Loucy (cell line): ENCODE data around the gene TFPT.

ENCODE experiments used
- H2AFZ ChIP-seq: fragments of 200-600 bp; sonication (generic); 2 replicates; pipeline ENCODE4 v1.6.0; 2016; ENCODE audit warnings: antibody characterized with exemption, mild to moderate bottlenecking, low read length, moderate library complexity
- H3F3A ChIP-seq: fragments of 200-600 bp; 2 replicates; pipeline ENCODE4 v1.6.0; 2016; ENCODE audit warnings: antibody characterized with exemption, low read depth, mild to moderate bottlenecking
- H3K27me3 ChIP-seq: fragments of 200-600 bp; sonication (generic); 2 replicates; pipeline ENCODE4 v1.6.1; 2014; ENCODE audit warnings: low read length, mild to moderate bottlenecking; ENCODE audit not compliant: insufficient read depth, poor library complexity, severe bottlenecking
- H3K36me3 ChIP-seq: fragments of 200-600 bp; sonication (generic); 2 replicates; pipeline ENCODE4 v1.6.1; 2016; ENCODE audit warnings: low read length; ENCODE audit not compliant: insufficient read depth
- H3K4me1 ChIP-seq: fragments of 200-600 bp; sonication (generic); 2 replicates; pipeline ENCODE4 v1.5.1; 2014; ENCODE audit warnings: low read length, mild to moderate bottlenecking; ENCODE audit not compliant: insufficient read depth, poor library complexity, severe bottlenecking
- H3K4me2 ChIP-seq: fragments of 200-600 bp; sonication (generic); 2 replicates; pipeline ENCODE4 v1.6.0; 2014; ENCODE audit warnings: antibody characterized with exemption, low read length, low read depth, mild to moderate bottlenecking; ENCODE audit not compliant: poor library complexity, severe bottlenecking
- H3K4me3 ChIP-seq: fragments of 200-600 bp; sonication (generic); 2 replicates; pipeline ENCODE4 v1.5.1; 2014; ENCODE audit warnings: low read length, mild to moderate bottlenecking, mixed read lengths; ENCODE audit not compliant: poor library complexity, severe bottlenecking
- H3K79me2 ChIP-seq: fragments of 200-600 bp; sonication (generic); 2 replicates; pipeline ENCODE4 v1.6.1; 2014; ENCODE audit warnings: low read length; ENCODE audit not compliant: insufficient read depth
- H3K9ac ChIP-seq: fragments of 200-600 bp; sonication (generic); 2 replicates; pipeline ENCODE4 v1.6.0; 2014; ENCODE audit warnings: mild to moderate bottlenecking, low read depth, low read length, moderate library complexity; ENCODE audit not compliant: poor library complexity, severe bottlenecking
- H3K9me2 ChIP-seq: fragments of 200-600 bp; sonication (generic); replicated peaks from 2 replicates; pipeline ENCODE4 v1.6.1; 2016; ENCODE audit warnings: low read depth, low read length, mixed read lengths
- H3K9me3 ChIP-seq: fragments of 200-600 bp; sonication (generic); 2 replicates; pipeline ENCODE4 v1.6.1; 2014; ENCODE audit warnings: mild to moderate bottlenecking, antibody characterized with exemption, low read length, low read depth; ENCODE audit not compliant: insufficient read depth
- H4K20me1 ChIP-seq: fragments of 200-600 bp; sonication (generic); 2 replicates; pipeline ENCODE4 v1.6.0; 2014; ENCODE audit warnings: antibody characterized with exemption, low read length, mild to moderate bottlenecking; ENCODE audit not compliant: insufficient read depth, poor library complexity, severe bottlenecking
- EZH2phosphoT487 ChIP-seq: fragments of 200-600 bp; IDR thresholded peaks from 2 replicates; pipeline ENCODE4 v1.6.1; 2018; ENCODE audit warnings: antibody characterized with exemption, mild to moderate bottlenecking, moderate library complexity, borderline replicate concordance
- TF ChIP-seq, protein P1 (sequence below): fragments of 200-600 bp; sonication (generic); conservative IDR thresholded peaks from 2 replicates; pipeline ENCODE4 v1.5.1; 2014; ENCODE audit warnings: mild to moderate bottlenecking, antibody characterized with exemption, low read length

Gene TFPT

DNA sequence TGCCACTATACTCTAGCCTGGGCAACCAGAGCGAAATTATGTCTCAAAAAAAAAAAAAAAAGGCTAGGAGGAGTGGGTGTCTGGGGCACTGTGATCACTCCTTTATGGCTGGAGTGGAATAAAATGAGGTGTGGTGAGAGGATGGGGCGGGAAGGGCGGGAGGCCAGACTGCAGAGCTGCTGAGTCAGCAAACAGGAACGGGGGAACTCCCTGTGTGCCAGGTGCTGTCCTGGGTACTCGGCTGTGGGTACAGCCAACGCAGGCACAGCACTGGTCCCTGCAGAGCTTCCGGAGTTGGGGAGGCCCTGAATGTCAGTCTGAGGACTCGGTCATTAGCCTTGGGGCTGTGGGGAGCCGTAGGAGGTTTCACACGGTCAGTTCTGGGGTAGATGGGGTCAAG, 5.8 kb upstream of the TFPT start:
- H3K9me3 ChIP-seq = no peaks in the 10 kb centered on the region
- peaks cover 43% of the 10 kb centered on the region; the same call in 1 of the 2 replicates for H3K36me3 ChIP-seq
- H3K9ac ChIP-seq = no peak overlapping the region
- H3F3A ChIP-seq = no peaks in the 10 kb centered on the region
- H3K27me3 ChIP-seq = no peaks in the 10 kb centered on the region
- no peak overlapping the region for H2AFZ ChIP-seq
- peaks cover 12% of the 10 kb centered on the region for H3K4me1 ChIP-seq
- no peak overlapping the region for H3K4me2 ChIP-seq
- no peaks in the 10 kb centered on the region for H4K20me1 ChIP-seq
- no peaks in the 10 kb centered on the region for H3K9me2 ChIP-seq
- peaks cover 14% of the 10 kb centered on the region for H3K79me2 ChIP-seq
- TF ChIP-seq, protein P1, sequence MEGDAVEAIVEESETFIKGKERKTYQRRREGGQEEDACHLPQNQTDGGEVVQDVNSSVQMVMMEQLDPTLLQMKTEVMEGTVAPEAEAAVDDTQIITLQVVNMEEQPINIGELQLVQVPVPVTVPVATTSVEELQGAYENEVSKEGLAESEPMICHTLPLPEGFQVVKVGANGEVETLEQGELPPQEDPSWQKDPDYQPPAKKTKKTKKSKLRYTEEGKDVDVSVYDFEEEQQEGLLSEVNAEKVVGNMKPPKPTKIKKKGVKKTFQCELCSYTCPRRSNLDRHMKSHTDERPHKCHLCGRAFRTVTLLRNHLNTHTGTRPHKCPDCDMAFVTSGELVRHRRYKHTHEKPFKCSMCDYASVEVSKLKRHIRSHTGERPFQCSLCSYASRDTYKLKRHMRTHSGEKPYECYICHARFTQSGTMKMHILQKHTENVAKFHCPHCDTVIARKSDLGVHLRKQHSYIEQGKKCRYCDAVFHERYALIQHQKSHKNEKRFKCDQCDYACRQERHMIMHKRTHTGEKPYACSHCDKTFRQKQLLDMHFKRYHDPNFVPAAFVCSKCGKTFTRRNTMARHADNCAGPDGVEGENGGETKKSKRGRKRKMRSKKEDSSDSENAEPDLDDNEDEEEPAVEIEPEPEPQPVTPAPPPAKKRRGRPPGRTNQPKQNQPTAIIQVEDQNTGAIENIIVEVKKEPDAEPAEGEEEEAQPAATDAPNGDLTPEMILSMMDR = no peak
- TF ChIP-seq EZH2phosphoT487 = no peak
- no peak overlapping the region for H3K4me3 ChIP-seq

DNA sequence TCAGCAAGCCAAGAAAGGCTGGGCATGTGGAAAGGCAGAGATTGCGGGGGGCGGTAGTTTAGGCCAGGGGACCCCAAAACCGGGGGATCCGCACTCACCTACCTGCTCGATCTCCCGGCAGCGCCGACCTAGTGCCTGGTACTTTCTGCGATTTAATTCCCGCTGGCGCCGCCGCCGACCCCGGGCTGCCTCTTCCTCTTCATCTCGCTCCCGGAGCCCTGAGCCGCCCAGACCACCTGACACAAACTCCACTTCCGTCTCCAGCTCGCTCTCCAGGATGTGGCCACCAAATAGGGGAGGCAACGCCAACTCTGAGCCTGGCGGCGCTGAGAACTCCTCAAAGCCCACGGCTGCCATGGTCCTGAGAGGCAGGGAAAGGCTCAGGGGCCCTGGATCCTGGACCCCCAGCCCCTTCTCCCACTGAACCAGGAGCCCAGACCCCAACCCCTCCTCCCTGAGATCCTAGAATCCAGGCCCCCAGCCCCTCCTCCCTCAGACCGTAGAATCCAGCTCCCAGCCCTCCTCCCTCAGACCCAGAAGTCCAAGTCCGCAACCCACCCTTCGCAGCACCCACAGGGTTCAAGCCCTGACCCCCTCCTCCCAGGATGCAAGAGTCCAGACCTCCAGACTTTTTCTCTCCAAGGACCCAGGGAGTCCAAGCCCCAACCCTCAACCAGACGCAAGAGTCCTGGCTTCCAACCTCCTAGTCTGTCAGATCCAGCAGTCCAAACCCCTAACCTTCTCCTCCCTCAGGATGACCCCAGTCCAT, 933 bp downstream of the TFPT start:
- H3F3A ChIP-seq = no peaks in the 10 kb centered on the region
- H3K9ac ChIP-seq = peak overlapping the region; percentile 91
- peak overlapping the region; percentile 78 for H3K4me2 ChIP-seq
- H3K27me3 ChIP-seq = no peaks in the 10 kb centered on the region
- peaks cover 10% of the 10 kb centered on the region; the same call in 1 of the 2 replicates for H3K36me3 ChIP-seq
- no peaks in the 10 kb centered on the region for H3K9me2 ChIP-seq
- peaks cover 44% of the 10 kb centered on the region for H3K79me2 ChIP-seq
- peak overlapping the region; percentile 93 for H2AFZ ChIP-seq
- peaks cover 20% of the 10 kb centered on the region for H3K4me1 ChIP-seq
- peaks cover 8% of the 10 kb centered on the region for H4K20me1 ChIP-seq
- peak overlapping the region; percentile 90 for H3K4me3 ChIP-seq
- no peak for TF ChIP-seq EZH2phosphoT487
- TF ChIP-seq, protein P1 = no peak
- no peaks in the 10 kb centered on the region for H3K9me3 ChIP-seq

DNA sequence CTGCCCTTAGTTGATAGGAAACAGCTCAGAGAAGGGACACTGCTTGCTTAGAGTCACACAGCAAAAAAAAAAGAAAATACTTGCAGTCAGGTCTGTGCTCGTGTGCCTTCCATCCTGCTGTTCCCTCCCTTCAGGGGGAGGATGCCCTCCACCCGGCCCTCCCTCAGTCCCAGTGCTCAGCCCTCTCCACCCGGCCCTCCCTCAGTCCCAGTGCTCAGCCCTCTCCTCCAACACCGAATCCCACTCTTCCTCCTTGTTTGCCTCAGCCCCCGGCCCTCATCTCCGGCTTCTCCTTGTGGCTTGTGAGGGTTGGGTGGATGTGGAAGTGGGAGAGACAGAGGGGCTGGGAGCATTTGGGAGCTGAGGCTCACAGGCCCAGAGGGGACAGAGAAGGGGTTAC, 5.8 kb downstream of the TFPT start:
- H3K4me2 ChIP-seq = no peak overlapping the region
- H3F3A ChIP-seq = no peaks in the 10 kb centered on the region

More for the DNA sequence above, 5.8 kb downstream of the TFPT start:
- Histone ChIP-seq H3K27me3 (no peaks in the 10 kb centered on the region), H2AFZ (no peak overlapping the region), H3K9me3 (no peaks in the 10 kb centered on the region), H3K36me3 (peaks cover 42% of the 10 kb centered on the region; the same call in 1 of the 2 replicates), H3K4me3 (no peak overlapping the region), H3K79me2 (peaks cover 35% of the 10 kb centered on the region), H4K20me1 (peaks cover 8% of the 10 kb centered on the region), H3K4me1 (peaks cover 8% of the 10 kb centered on the region), H3K9me2 (no peaks in the 10 kb centered on the region), H3K9ac (no peak overlapping the region)
- TF ChIP-seq, protein P1 = no peak
- no peak for TF ChIP-seq EZH2phosphoT487
